SK-N-SH (cell line): ENCODE measurements around the gene DYNC2LI1.

Experiments used
- CHD2 ChIP-seq: fragments of 150-350 bp; IDR thresholded peaks from 2 replicates; pipeline ENCODE4 v1.6.1; 2018; ENCODE audit warnings: low read length; ENCODE audit not compliant: partially characterized antibody
- EP300 ChIP-seq, 2 experiments: IDR thresholded peaks; 2 replicates each; pipeline versions ENCODE4 v1.4.0 to v1.6.1; 2012; ENCODE audit warnings: borderline replicate concordance in 1 of 2, low read depth in 1 of 2, low read length in 1 of 2
- EZH2phosphoT487 ChIP-seq: fragments of 200-600 bp; sonication (generic); IDR thresholded peaks from 2 replicates; pipeline ENCODE4 v1.6.1; 2017; ENCODE audit warnings: low read depth, mixed run types, mild to moderate bottlenecking, antibody characterized with exemption, moderate library complexity, borderline replicate concordance
- FOXM1 ChIP-seq: IDR thresholded peaks from 2 replicates; pipeline ENCODE4 v1.4.0; 2012; ENCODE audit warnings: low read depth, mild to moderate bottlenecking
- JUND ChIP-seq: IDR thresholded peaks from 2 replicates; pipeline ENCODE4 v1.4.0; 2012
- RCOR1 ChIP-seq: fragments of 150-350 bp; IDR thresholded peaks from 2 replicates; pipeline ENCODE4 v1.6.1; 2017; ENCODE audit warnings: antibody characterized with exemption, low read length
- TF ChIP-seq, protein P1 (sequence below): fragments of 200-600 bp; sonication (generic); IDR thresholded peaks from 2 replicates; pipeline ENCODE4 v1.6.1; 2017; ENCODE audit warnings: antibody characterized with exemption, mild to moderate bottlenecking, moderate library complexity
- TF ChIP-seq, protein P2 (sequence below): IDR thresholded peaks from 2 replicates; pipeline ENCODE4 v1.4.0; 2012; ENCODE audit warnings: low read depth, borderline replicate concordance
- TF ChIP-seq, protein P3 (sequence below): IDR thresholded peaks from 2 replicates; pipeline ENCODE4 v1.6.1; 2012; ENCODE audit warnings: mild to moderate bottlenecking, low read depth, low read length, moderate library complexity

DNA sequence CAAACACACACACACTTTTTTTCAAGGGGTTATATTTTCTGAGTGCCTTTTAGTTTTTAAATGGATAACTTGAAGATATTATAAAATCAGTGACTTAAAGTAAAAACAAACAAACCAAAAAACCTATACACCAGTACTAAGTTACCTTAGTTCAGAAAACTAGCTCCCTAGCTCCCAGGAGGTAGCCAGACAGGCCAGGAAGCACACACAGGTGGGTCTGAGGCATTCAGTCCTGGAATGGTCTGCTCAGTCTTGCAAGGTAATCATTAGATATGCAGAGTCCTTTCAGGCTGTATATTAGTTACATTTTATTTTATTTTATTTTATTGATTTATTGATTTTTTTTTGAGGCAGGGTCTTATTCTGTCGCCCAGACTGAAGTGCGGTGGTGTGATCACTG lies 10.7 kb upstream of the DYNC2LI1 start:
- TF ChIP-seq, protein P1, sequence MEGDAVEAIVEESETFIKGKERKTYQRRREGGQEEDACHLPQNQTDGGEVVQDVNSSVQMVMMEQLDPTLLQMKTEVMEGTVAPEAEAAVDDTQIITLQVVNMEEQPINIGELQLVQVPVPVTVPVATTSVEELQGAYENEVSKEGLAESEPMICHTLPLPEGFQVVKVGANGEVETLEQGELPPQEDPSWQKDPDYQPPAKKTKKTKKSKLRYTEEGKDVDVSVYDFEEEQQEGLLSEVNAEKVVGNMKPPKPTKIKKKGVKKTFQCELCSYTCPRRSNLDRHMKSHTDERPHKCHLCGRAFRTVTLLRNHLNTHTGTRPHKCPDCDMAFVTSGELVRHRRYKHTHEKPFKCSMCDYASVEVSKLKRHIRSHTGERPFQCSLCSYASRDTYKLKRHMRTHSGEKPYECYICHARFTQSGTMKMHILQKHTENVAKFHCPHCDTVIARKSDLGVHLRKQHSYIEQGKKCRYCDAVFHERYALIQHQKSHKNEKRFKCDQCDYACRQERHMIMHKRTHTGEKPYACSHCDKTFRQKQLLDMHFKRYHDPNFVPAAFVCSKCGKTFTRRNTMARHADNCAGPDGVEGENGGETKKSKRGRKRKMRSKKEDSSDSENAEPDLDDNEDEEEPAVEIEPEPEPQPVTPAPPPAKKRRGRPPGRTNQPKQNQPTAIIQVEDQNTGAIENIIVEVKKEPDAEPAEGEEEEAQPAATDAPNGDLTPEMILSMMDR: no peak
- TF ChIP-seq, protein P2, sequence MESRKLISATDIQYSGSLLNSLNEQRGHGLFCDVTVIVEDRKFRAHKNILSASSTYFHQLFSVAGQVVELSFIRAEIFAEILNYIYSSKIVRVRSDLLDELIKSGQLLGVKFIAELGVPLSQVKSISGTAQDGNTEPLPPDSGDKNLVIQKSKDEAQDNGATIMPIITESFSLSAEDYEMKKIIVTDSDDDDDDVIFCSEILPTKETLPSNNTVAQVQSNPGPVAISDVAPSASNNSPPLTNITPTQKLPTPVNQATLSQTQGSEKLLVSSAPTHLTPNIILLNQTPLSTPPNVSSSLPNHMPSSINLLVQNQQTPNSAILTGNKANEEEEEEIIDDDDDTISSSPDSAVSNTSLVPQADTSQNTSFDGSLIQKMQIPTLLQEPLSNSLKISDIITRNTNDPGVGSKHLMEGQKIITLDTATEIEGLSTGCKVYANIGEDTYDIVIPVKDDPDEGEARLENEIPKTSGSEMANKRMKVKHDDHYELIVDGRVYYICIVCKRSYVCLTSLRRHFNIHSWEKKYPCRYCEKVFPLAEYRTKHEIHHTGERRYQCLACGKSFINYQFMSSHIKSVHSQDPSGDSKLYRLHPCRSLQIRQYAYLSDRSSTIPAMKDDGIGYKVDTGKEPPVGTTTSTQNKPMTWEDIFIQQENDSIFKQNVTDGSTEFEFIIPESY: no peak
- TF ChIP-seq EP300 (IDR thresholded peaks at IDR 0.05; ENCODE audit: borderline replicate concordance in 1 of 2, low read depth in 1 of 2, low read length in 1 of 2) (no peak), JUND (no peak), EZH2phosphoT487 (no peak), RCOR1 (no peak), FOXM1 (no peak), CHD2 (no peak)
- TF ChIP-seq, protein P3, sequence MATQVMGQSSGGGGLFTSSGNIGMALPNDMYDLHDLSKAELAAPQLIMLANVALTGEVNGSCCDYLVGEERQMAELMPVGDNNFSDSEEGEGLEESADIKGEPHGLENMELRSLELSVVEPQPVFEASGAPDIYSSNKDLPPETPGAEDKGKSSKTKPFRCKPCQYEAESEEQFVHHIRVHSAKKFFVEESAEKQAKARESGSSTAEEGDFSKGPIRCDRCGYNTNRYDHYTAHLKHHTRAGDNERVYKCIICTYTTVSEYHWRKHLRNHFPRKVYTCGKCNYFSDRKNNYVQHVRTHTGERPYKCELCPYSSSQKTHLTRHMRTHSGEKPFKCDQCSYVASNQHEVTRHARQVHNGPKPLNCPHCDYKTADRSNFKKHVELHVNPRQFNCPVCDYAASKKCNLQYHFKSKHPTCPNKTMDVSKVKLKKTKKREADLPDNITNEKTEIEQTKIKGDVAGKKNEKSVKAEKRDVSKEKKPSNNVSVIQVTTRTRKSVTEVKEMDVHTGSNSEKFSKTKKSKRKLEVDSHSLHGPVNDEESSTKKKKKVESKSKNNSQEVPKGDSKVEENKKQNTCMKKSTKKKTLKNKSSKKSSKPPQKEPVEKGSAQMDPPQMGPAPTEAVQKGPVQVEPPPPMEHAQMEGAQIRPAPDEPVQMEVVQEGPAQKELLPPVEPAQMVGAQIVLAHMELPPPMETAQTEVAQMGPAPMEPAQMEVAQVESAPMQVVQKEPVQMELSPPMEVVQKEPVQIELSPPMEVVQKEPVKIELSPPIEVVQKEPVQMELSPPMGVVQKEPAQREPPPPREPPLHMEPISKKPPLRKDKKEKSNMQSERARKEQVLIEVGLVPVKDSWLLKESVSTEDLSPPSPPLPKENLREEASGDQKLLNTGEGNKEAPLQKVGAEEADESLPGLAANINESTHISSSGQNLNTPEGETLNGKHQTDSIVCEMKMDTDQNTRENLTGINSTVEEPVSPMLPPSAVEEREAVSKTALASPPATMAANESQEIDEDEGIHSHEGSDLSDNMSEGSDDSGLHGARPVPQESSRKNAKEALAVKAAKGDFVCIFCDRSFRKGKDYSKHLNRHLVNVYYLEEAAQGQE: no peak
